ENCODE measurements around the gene IMPDH2.

DNA sequence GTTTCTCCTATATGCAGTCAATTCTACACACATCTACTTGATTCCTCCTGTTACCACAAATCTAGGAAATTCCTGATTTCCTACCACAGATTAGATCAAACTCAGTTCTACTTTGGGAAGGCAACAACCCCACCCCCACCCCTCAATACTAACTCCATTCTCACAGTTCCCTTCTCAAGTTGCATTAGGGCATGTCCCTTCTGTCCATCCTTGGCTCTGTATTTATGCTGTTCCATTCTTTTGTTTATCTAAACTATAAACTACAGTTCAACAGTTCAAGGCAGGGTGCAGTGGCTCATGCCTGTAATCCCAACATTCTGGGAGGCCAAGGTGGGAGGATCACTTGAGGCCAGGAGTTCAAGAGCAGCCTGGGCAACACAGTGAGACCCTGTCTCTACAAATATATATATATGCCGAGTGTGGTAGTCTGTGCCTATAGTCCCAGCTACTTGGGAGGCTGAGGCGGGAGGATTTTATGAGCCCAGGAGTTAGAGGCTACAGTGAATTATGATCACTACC, 25.2 kb upstream of the IMPDH2 start:
- no peak for TF ChIP-seq CTCF (IDR thresholded peaks at IDR 0.05)
- no peak for TF ChIP-seq POLR2A (IDR thresholded peaks at IDR 0.05)
- no peak for TF ChIP-seq EP300 (IDR thresholded peaks at IDR 0.05)
